ENCODE results near the gene PLCB4. TPM values are rescaled to one million over a fixed set of nuclear protein-coding genes. Genes with fewer than 3 reads are reported as not detected.

The PLCB4 gene
- polyA plus RNA-seq, 1 donor (not counting 4 experiments of a cell fraction or from before 2014, with no cell fraction given): 4.1 TPM

DNA sequence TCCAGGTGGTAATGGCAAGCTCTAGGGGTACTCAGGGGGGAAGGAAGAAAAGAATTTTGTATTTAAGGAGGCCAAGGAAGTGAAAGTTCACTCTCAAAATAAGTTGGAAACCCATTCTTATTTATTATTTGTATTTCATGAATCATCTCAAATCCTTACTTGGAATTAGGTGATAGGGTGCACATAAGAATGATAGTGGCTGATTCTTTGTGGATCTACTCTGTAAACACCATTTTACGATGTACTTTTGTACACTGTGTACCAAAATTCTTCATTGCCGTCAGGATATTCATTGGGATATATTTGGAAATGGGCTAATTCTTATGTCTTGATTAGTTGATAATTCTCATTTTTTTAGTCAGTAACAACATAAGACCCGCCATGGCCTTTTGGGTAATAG lies 266.0 kb downstream of the PLCB4 start:
- Histone ChIP-seq H3K9me1 (ENCODE audit: control insufficient read depth, extremely low read depth, insufficient read depth, low read length) (no peaks in the 10 kb centered on the region), H3K9me3 (ENCODE audit: control insufficient read depth, low read depth, low read length) (no peaks in the 10 kb centered on the region), H3K4me1 (ENCODE audit: control insufficient read depth, extremely low read depth, insufficient read depth, low read length) (no peaks in the 10 kb centered on the region), H2AFZ (ENCODE audit: control insufficient read depth, low read length) (no peak overlapping the region), H3K4me3 (ENCODE audit: control insufficient read depth in 2 of 3, extremely low read depth in 1 of 3, insufficient read depth in 2 of 3, low read depth in 1 of 3, low read length in 3 of 3) (no peak overlapping the region), H3K27ac (ENCODE audit: control insufficient read depth, insufficient read depth, low read length) (no peak overlapping the region), H3K9ac (ENCODE audit: control insufficient read depth, extremely low read depth, insufficient read depth, low read length) (no peak overlapping the region), H3K36me3 (ENCODE audit: control insufficient read depth in 2 of 2, extremely low read depth in 1 of 2, insufficient read depth in 2 of 2, low read length in 2 of 2) (no peaks in the 10 kb centered on the region), H3K27me3 (ENCODE audit: control insufficient read depth, extremely low read depth, insufficient read depth, low read length) (no peaks in the 10 kb centered on the region), H3K79me2 (ENCODE audit: control insufficient read depth, insufficient read depth, low read length) (no peaks in the 10 kb centered on the region), H3K4me2 (ENCODE audit: control insufficient read depth, extremely low read depth, insufficient read depth, low read depth, low read length) (no peak overlapping the region), H4K20me1 (ENCODE audit: control insufficient read depth, extremely low read depth, insufficient read depth, low read length) (no peaks in the 10 kb centered on the region)
- DNase-seq (ENCODE audit: low read depth, low spot score) (no peak), FAIRE-seq (no peak)
- dilution Hi-C loops (cut with MboI; ENCODE audit: extremely low pct_ligation_motif_present, low sequenced_read_pairs): no loop called here
- TF ChIP-seq, protein P1, sequence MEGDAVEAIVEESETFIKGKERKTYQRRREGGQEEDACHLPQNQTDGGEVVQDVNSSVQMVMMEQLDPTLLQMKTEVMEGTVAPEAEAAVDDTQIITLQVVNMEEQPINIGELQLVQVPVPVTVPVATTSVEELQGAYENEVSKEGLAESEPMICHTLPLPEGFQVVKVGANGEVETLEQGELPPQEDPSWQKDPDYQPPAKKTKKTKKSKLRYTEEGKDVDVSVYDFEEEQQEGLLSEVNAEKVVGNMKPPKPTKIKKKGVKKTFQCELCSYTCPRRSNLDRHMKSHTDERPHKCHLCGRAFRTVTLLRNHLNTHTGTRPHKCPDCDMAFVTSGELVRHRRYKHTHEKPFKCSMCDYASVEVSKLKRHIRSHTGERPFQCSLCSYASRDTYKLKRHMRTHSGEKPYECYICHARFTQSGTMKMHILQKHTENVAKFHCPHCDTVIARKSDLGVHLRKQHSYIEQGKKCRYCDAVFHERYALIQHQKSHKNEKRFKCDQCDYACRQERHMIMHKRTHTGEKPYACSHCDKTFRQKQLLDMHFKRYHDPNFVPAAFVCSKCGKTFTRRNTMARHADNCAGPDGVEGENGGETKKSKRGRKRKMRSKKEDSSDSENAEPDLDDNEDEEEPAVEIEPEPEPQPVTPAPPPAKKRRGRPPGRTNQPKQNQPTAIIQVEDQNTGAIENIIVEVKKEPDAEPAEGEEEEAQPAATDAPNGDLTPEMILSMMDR (optimal IDR thresholded peaks at IDR 0.05 in 1 of 3, IDR thresholded peaks at IDR 0.05 in 1 of 3, conservative IDR thresholded peaks at IDR 0.05 in 1 of 3; ENCODE audit: extremely low read depth in 1 of 3, insufficient read depth in 2 of 3, low read length in 3 of 3): no peak
- no peak for TF ChIP-seq EZH2 (IDR thresholded peaks at IDR 0.05; ENCODE audit: low read length)

DNA sequence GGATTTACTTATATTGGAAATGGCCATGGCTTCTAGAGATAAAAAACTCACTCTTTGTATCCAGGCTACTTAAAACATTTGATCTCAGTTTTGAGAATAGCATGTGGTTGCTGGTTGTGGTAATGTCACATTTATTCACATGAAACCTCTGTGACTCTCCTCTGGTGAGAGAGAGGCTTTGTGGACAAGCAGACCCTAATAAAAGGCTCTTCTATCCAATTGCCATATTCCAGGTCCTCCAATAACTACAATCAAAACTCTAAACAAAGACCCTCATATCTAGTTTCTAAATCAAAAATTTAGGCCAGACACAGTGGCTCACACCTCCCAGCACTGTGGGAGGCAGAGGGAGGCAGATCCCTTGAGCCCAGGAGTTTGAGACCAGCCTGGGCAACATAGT lies 269.2 kb downstream of the PLCB4 start:
- Histone ChIP-seq H3K4me3 (ENCODE audit: control insufficient read depth in 2 of 3, extremely low read depth in 1 of 3, insufficient read depth in 2 of 3, low read depth in 1 of 3, low read length in 3 of 3) (no peak overlapping the region), H4K20me1 (ENCODE audit: control insufficient read depth, extremely low read depth, insufficient read depth, low read length) (no peaks in the 10 kb centered on the region), H3K79me2 (ENCODE audit: control insufficient read depth, insufficient read depth, low read length) (no peaks in the 10 kb centered on the region), H3K9me3 (ENCODE audit: control insufficient read depth, low read depth, low read length) (no peaks in the 10 kb centered on the region), H3K9ac (ENCODE audit: control insufficient read depth, extremely low read depth, insufficient read depth, low read length) (no peak overlapping the region), H3K4me2 (ENCODE audit: control insufficient read depth, extremely low read depth, insufficient read depth, low read depth, low read length) (no peak overlapping the region), H3K27me3 (ENCODE audit: control insufficient read depth, extremely low read depth, insufficient read depth, low read length) (no peaks in the 10 kb centered on the region), H3K4me1 (ENCODE audit: control insufficient read depth, extremely low read depth, insufficient read depth, low read length) (no peaks in the 10 kb centered on the region), H2AFZ (ENCODE audit: control insufficient read depth, low read length) (no peak overlapping the region), H3K27ac (ENCODE audit: control insufficient read depth, insufficient read depth, low read length) (no peak overlapping the region), H3K9me1 (ENCODE audit: control insufficient read depth, extremely low read depth, insufficient read depth, low read length) (no peaks in the 10 kb centered on the region), H3K36me3 (ENCODE audit: control insufficient read depth in 2 of 2, extremely low read depth in 1 of 2, insufficient read depth in 2 of 2, low read length in 2 of 2) (no peaks in the 10 kb centered on the region)
- TF ChIP-seq EZH2 (IDR thresholded peaks at IDR 0.05; ENCODE audit: low read length): no peak
- TF ChIP-seq, protein P1 (optimal IDR thresholded peaks at IDR 0.05 in 1 of 3, IDR thresholded peaks at IDR 0.05 in 1 of 3, conservative IDR thresholded peaks at IDR 0.05 in 1 of 3; ENCODE audit: extremely low read depth in 1 of 3, insufficient read depth in 2 of 3, low read length in 3 of 3): no peak
- FAIRE-seq (no peak), DNase-seq (ENCODE audit: low read depth, low spot score) (no peak)
- dilution Hi-C loops (cut with MboI; ENCODE audit: extremely low pct_ligation_motif_present, low sequenced_read_pairs): no loop called here
